Heart left ventricle (tissue), 13 donors: Measurements from ENCODE around the gene NANOS1.

Experiments used
- CTCF ChIP-seq, 12 donors: fragments of 200-600 bp; sonication (generic) in 4 of 12; IDR thresholded peaks; one replicate each; pipeline versions ENCODE4 v1.5.0 to v1.8.0; 2018 to 2022; ENCODE audit warnings: antibody characterized with exemption in 12 of 12, mild to moderate bottlenecking in 5 of 12
- POLR2A ChIP-seq, 2 donors: fragments of 450-650 bp; IDR thresholded peaks; one replicate each; pipeline ENCODE4 v1.6.1; 2017; ENCODE audit warnings: antibody characterized with exemption in 2 of 2, mild to moderate bottlenecking in 2 of 2, moderate library complexity in 2 of 2
- donor health status: ischemic (EF 13 %, LVEDD 7.1; RV severe dilation, severe dysfunction).
- donor health status: DM: no; HTN: yes; CAD: no.
- donor health status: DM: no; HTN: no; CAD: no.
- donor health status: ischemic (EF 25% LVEDD 6.9; RV normal size, moderate dysfunction).
- donor health status: ischemic (EF 25% LVEDD 5.7; RV mildly dilated, moderate dysfunction).
- donor health status: ischemic (EF 35%, LVEDD 5.7; RV mildly dilated, moderate dysfunction).
- donor health status: nonischemic (EF 11% LVEDD 7.7; RV severe dilation, severe dysfunction).
- donor health status: DM: yes; HTN: yes; CAD: no.
- donor health status: PGD.
- donor health status: ischemic (EF 29% LVEDD 5.4; RV normal size, mild dysfunction).
- donor health status: nonischemic (EF 23%, LVEDD 6.1; RV moderate dilation, normal function).

GRCh38 chr10:119045561-119045960 is 16.0 kb downstream of the NANOS1 start:
- TF ChIP-seq CTCF (IDR thresholded peaks at IDR 0.05) (no peak), POLR2A (IDR thresholded peaks at IDR 0.05) (no peak)
